ENCODE data around the gene TAF12.
"Not testable (repeated sequence)": the region's sequence is repeated elsewhere in the genome, so short reads cannot be mapped to it uniquely, and the experiment has no call there.

Gene TAF12

GRCh38 chr1:28591708-28592320, 51.1 kb downstream of the TAF12 start, which contains the start of gene RAB42:
Gene RAB42 (plus strand): TSS chr1:28592265. CDS start chr1:28592512, 247 bp downstream.
- H3K4ac ChIP-seq (ENCODE audit: low read depth in 1 of 2, low read length in 2 of 2): peak within 1 kb of the TSS in 1 of 2 experiments; percentile 67

DNA sequence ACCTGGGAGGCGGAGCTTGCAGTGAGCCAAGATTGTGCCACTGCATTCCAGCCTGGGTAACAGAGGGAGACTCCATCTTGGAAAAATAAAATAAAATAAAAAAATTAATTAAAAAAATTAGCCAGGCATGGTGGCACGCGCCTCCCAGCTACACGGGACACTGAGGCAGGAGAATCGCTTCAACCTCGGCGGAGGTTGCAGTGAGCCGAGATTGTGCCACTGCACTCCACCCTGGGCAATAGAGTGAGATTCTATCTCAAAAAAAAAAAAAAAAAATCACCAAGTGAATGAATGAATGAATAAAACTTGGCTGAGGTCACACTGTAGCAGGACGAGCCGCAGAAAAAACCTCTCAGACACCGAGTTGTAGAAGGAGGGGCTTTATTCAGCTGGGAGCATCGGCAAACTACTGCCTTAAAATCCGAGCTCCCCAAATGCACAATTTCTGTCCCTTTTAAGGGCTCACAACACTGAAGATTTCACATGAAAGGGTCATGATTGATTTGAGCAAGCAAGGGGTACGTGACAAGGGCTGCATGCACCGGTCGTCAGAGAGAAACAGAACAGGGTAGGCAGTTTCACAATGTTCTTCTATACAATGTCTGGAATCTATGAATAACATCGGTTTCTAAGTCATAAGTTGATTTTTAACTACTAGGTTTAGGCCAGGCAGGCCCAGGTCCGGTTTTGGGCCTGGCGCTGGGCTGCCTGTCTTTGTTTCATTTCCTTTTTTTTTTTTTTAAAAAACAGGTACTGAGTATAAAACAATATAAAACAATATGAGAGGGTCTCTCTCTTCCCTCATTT, 56.1 kb downstream of the TAF12 start:
- H2BK12ac ChIP-seq (ENCODE audit: low read length in 2 of 2); H3K4ac ChIP-seq (ENCODE audit: low read depth in 1 of 2, low read length in 2 of 2); H3K9me3 ChIP-seq (ENCODE audit: control insufficient read depth, low read length); H3K36me3 ChIP-seq (ENCODE audit: control insufficient read depth in 1 of 2, insufficient read depth in 2 of 2, low read depth in 1 of 2, low read length in 2 of 2); H3K18ac ChIP-seq (ENCODE audit: low read depth in 1 of 2, low read length in 2 of 2); DNase-seq; H3K9ac ChIP-seq (ENCODE audit: low read length); H3K27me3 ChIP-seq (ENCODE audit: control insufficient read depth in 1 of 2, insufficient read depth in 1 of 2, low read length in 2 of 2); H2BK5ac ChIP-seq (ENCODE audit: low read depth, low read length, poor library complexity, severe bottlenecking); H4K8ac ChIP-seq (ENCODE audit: low read length); H3K23ac ChIP-seq (ENCODE audit: low read length in 2 of 2); H3K14ac ChIP-seq (ENCODE audit: low read length in 2 of 2); H2AFZ ChIP-seq (ENCODE audit: low read depth, low read length); H2BK15ac ChIP-seq (ENCODE audit: low read depth, poor library complexity, severe bottlenecking); H4K91ac ChIP-seq (ENCODE audit: low read length); H3K4me3 ChIP-seq (ENCODE audit: insufficient read depth in 1 of 2, low read depth in 1 of 2, low read length in 2 of 2); H2BK120ac ChIP-seq (ENCODE audit: low read depth, low read length); H2AK5ac ChIP-seq (ENCODE audit: low read length, severe bottlenecking); H3K79me1 ChIP-seq (replicated peaks; ENCODE audit: low read length, poor library complexity, severe bottlenecking): not testable (repeated sequence)
- 94% methylated on average over 7 of the region's 19 CpGs for WGBS
- Histone ChIP-seq H3K4me1 (ENCODE audit: control insufficient read depth, insufficient read depth, low read depth, low read length) (peaks cover 16% of the 10 kb centered on the region), H3K4me2 (ENCODE audit: low read length, poor library complexity, severe bottlenecking) (peak overlapping the region; percentile 43), H3K27ac (ENCODE audit: low read length, poor library complexity, severe bottlenecking) (peak overlapping the region; percentile 87)

More at GRCh38 chr1:28591708-28592320, 51.1 kb downstream of the TAF12 start, which contains the start of gene RAB42:
- peak within 1 kb of the TSS; percentile 58 for H2BK5ac ChIP-seq (ENCODE audit: low read depth, low read length, poor library complexity, severe bottlenecking)
- H3K27ac ChIP-seq (ENCODE audit: low read length, poor library complexity, severe bottlenecking): no peak within 1 kb of the TSS
- H3K23ac ChIP-seq (ENCODE audit: low read length in 2 of 2): peak within 1 kb of the TSS in 1 of 2 experiments; percentile 94
- DNase-seq: no peak
- WGBS: 76% methylated on average over 4 of the region's 13 CpGs
- no peaks in the 10 kb centered on the region for H3K9me3 ChIP-seq (ENCODE audit: control insufficient read depth, low read length)
- no peak within 1 kb of the TSS for H4K91ac ChIP-seq (ENCODE audit: low read length)
- peak within 1 kb of the TSS; percentile 88 for H2AFZ ChIP-seq (ENCODE audit: low read depth, low read length)
- no peaks in the 10 kb centered on the region for H3K27me3 ChIP-seq (ENCODE audit: control insufficient read depth in 1 of 2, insufficient read depth in 1 of 2, low read length in 2 of 2)
- H4K8ac ChIP-seq (ENCODE audit: low read length): peak within 1 kb of the TSS; percentile 87
- peaks cover 1% of the 10 kb centered on the region for H3K79me1 ChIP-seq (replicated peaks; ENCODE audit: low read length, poor library complexity, severe bottlenecking)
- H3K4me3 ChIP-seq (ENCODE audit: insufficient read depth in 1 of 2, low read depth in 1 of 2, low read length in 2 of 2): peak within 1 kb of the TSS; percentile 61 to 83
- H3K9ac ChIP-seq (ENCODE audit: low read length): peak within 1 kb of the TSS; percentile 83
- H3K4me1 ChIP-seq (ENCODE audit: control insufficient read depth, insufficient read depth, low read depth, low read length): peaks cover 20% of the 10 kb centered on the region
- peak within 1 kb of the TSS; percentile 47 for H3K4me2 ChIP-seq (ENCODE audit: low read length, poor library complexity, severe bottlenecking)
- peak within 1 kb of the TSS; percentile 87 for H2AK5ac ChIP-seq (ENCODE audit: low read length, severe bottlenecking)
- H2BK12ac ChIP-seq (ENCODE audit: low read length in 2 of 2): peak within 1 kb of the TSS; percentile 4 to 57
- H3K36me3 ChIP-seq (ENCODE audit: control insufficient read depth in 1 of 2, insufficient read depth in 2 of 2, low read depth in 1 of 2, low read length in 2 of 2): no peaks in the 10 kb centered on the region
- peak within 1 kb of the TSS; percentile 55 to 78 for H3K18ac ChIP-seq (ENCODE audit: low read depth in 1 of 2, low read length in 2 of 2)
- H2BK15ac ChIP-seq (ENCODE audit: low read depth, poor library complexity, severe bottlenecking): peak within 1 kb of the TSS; percentile 4
- H2BK120ac ChIP-seq (ENCODE audit: low read depth, low read length): peak within 1 kb of the TSS; percentile 78
- H3K14ac ChIP-seq (ENCODE audit: low read length in 2 of 2): peak within 1 kb of the TSS in 1 of 2 experiments; percentile 4

DNA sequence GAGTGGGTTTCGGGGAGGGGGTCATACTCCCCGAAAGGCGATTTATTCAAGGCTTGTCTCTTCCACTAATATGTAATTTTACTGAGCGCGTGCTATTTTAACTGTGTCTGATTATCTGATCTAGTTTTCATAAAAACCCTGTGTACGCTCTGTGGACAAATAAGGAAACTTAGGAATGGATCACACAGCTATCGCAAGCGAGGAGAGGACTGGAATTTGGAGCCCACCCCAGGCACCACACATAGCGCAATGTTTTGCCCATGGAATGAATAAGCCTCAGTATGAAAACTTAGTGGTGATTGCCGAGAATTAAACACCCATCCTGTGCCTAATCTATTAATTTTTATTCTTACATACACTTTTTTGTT, 60.6 kb downstream of the TAF12 start:
- H3K4me3 ChIP-seq (ENCODE audit: insufficient read depth in 1 of 2, low read depth in 1 of 2, low read length in 2 of 2): peak overlapping the region; percentile 51 to 93
- H3K27ac ChIP-seq (ENCODE audit: low read length, poor library complexity, severe bottlenecking): peak overlapping the region; percentile 53
- DNase-seq: no peak
- 3% methylated on average over 6 of the region's 10 CpGs for WGBS
- peak overlapping the region; percentile 61 for H2BK5ac ChIP-seq (ENCODE audit: low read depth, low read length, poor library complexity, severe bottlenecking)
- H4K8ac ChIP-seq (ENCODE audit: low read length): peak overlapping the region; percentile 79
- H3K4ac ChIP-seq (ENCODE audit: low read depth in 1 of 2, low read length in 2 of 2): no peak overlapping the region
- no peaks in the 10 kb centered on the region for H3K9me3 ChIP-seq (ENCODE audit: control insufficient read depth, low read length)
- H2BK120ac ChIP-seq (ENCODE audit: low read depth, low read length): no peak overlapping the region
- H3K4me2 ChIP-seq (ENCODE audit: low read length, poor library complexity, severe bottlenecking): peak overlapping the region; percentile 74
- H3K4me1 ChIP-seq (ENCODE audit: control insufficient read depth, insufficient read depth, low read depth, low read length): peaks cover 16% of the 10 kb centered on the region
- peak overlapping the region; percentile 97 for H3K9ac ChIP-seq (ENCODE audit: low read length)
- H3K18ac ChIP-seq (ENCODE audit: low read depth in 1 of 2, low read length in 2 of 2): peak overlapping the region; percentile 8 to 71
- no peaks in the 10 kb centered on the region for H3K27me3 ChIP-seq (ENCODE audit: control insufficient read depth in 1 of 2, insufficient read depth in 1 of 2, low read length in 2 of 2)
- peak overlapping the region; percentile 58 for H2AFZ ChIP-seq (ENCODE audit: low read depth, low read length)
- H2AK5ac ChIP-seq (ENCODE audit: low read length, severe bottlenecking): no peak overlapping the region
- no peak overlapping the region for H3K23ac ChIP-seq (ENCODE audit: low read length in 2 of 2)
- no peak overlapping the region for H4K91ac ChIP-seq (ENCODE audit: low read length)
- peaks cover 26 to 39% of the 10 kb centered on the region in 2 experiments for H3K36me3 ChIP-seq (ENCODE audit: control insufficient read depth in 1 of 2, insufficient read depth in 2 of 2, low read depth in 1 of 2, low read length in 2 of 2)
- no peak overlapping the region for H3K14ac ChIP-seq (ENCODE audit: low read length in 2 of 2)
- H2BK15ac ChIP-seq (ENCODE audit: low read depth, poor library complexity, severe bottlenecking): no peak overlapping the region
- H3K79me1 ChIP-seq (replicated peaks; ENCODE audit: low read length, poor library complexity, severe bottlenecking): peaks cover 3% of the 10 kb centered on the region
- no peak overlapping the region for H2BK12ac ChIP-seq (ENCODE audit: low read length in 2 of 2)
